HEK293 (cell line): Measurements from ENCODE around the gene C17orf107.
A peak's percentile ranks its signal among the peaks of the same experiment; 100 is the strongest.

ENCODE experiments used
- CTCF ChIA-PET: fragments of 350-600 bp; formaldehyde crosslinking; extraction: SDS; loops from one replicate; lab custom pipeline; 2021; ENCODE audit warnings: antibody characterized with exemption; lab: Yijun Ruan, JAX
- POLR2A ChIA-PET: fragments of 300-600 bp; formaldehyde crosslinking; extraction: SDS; loops from one replicate; lab custom pipeline; 2020; ENCODE audit warnings: antibody characterized with exemption, inconsistent platforms; lab: Yijun Ruan, JAX
- H3K27ac ChIP-seq: fragments of 200-500 bp; sonication (Bioruptor generic); 2 replicates; pipeline ENCODE4 v1.5.1; 2014; ENCODE audit warnings: low read depth, low read length, control low read depth, inconsistent platforms; ENCODE audit errors: extremely low read depth
- H3K36me3 ChIP-seq, 2 experiments: fragments of 200-500 bp in 1 of 2; sonication (Bioruptor generic) in 1 of 2; 1 replicate in 1 of 2; 2 replicates in 1 of 2; pipeline ENCODE4 v1.5.1; 2014 to 2017; ENCODE audit warnings: inconsistent platforms in 2 of 2, low read length in 2 of 2; ENCODE audit not compliant: control insufficient read depth in 2 of 2, insufficient read depth in 1 of 2
- H3K4me1 ChIP-seq: fragments of 200-500 bp; sonication (Bioruptor generic); 2 replicates; pipeline ENCODE4 v1.5.1; 2014; ENCODE audit warnings: mild to moderate bottlenecking, low read length, inconsistent platforms; ENCODE audit not compliant: control insufficient read depth, insufficient read depth
- H3K4me3 ChIP-seq: 2 replicates; pipeline ENCODE4 v1.5.1; 2011; ENCODE audit warnings: low read depth, mild to moderate bottlenecking, control low read depth, low read length, moderate library complexity
- H3K9me3 ChIP-seq: fragments of 200-500 bp; sonication (Bioruptor generic); 2 replicates; pipeline ENCODE4 v1.5.1; 2014; ENCODE audit warnings: low read depth, low read length, inconsistent platforms; ENCODE audit not compliant: control insufficient read depth, insufficient read depth
- EGR2 ChIP-seq: fragments of 450-650 bp; formaldehyde crosslinking; IDR thresholded peaks from 2 replicates; pipeline ENCODE4 v1.5.1; 2016; ENCODE audit warnings: low read depth, missing biosample characterization, missing genetic modification characterization
- GLIS2 ChIP-seq: fragments of 450-650 bp; formaldehyde crosslinking; IDR thresholded peaks from 2 replicates; pipeline ENCODE4 v1.5.1; 2016; ENCODE audit warnings: missing biosample characterization, missing genetic modification characterization
- HOXD13 ChIP-seq: sonication (generic); formaldehyde crosslinking; IDR thresholded peaks from 2 replicates; pipeline ENCODE4 v1.8.0; 2022; ENCODE audit warnings: missing genetic modification reagents, borderline replicate concordance
- KLF1 ChIP-seq: fragments of 450-650 bp; formaldehyde crosslinking; IDR thresholded peaks from 2 replicates; pipeline ENCODE4 v1.5.1; 2016; ENCODE audit warnings: missing biosample characterization, missing genetic modification characterization
- KLF10 ChIP-seq: fragments of 450-650 bp; IDR thresholded peaks from 2 replicates; pipeline ENCODE4 v1.5.1; 2018; ENCODE audit warnings: missing biosample characterization, mild to moderate bottlenecking, missing genetic modification characterization
- KLF8 ChIP-seq: fragments of 450-650 bp; formaldehyde crosslinking; IDR thresholded peaks from 2 replicates; pipeline ENCODE4 v1.5.1; 2016; ENCODE audit warnings: missing biosample characterization, missing genetic modification characterization
- KLF9 ChIP-seq: fragments of 450-650 bp; formaldehyde crosslinking; IDR thresholded peaks from 2 replicates; pipeline ENCODE4 v1.5.1; 2016; ENCODE audit warnings: missing biosample characterization, missing genetic modification characterization, low read depth
- SP7 ChIP-seq: fragments of 450-650 bp; formaldehyde crosslinking; IDR thresholded peaks from 2 replicates; pipeline ENCODE4 v1.5.1; 2016; ENCODE audit warnings: missing biosample characterization, missing genetic modification characterization
- ZEB2 ChIP-seq: fragments of 450-650 bp; formaldehyde crosslinking; IDR thresholded peaks from 2 replicates; pipeline ENCODE4 v1.5.1; 2016; ENCODE audit warnings: missing biosample characterization, missing genetic modification characterization
- ZNF302 ChIP-seq: fragments of 450-650 bp; formaldehyde crosslinking; IDR thresholded peaks from 2 replicates; pipeline ENCODE4 v1.5.1; 2016; ENCODE audit warnings: missing biosample characterization, missing genetic modification characterization, low read depth
- ZNF596 ChIP-seq: fragments of 450-650 bp; IDR thresholded peaks from 2 replicates; pipeline ENCODE4 v1.5.0; 2018; ENCODE audit warnings: missing biosample characterization, mild to moderate bottlenecking, missing genetic modification characterization, moderate library complexity
- ZNF624 ChIP-seq: fragments of 450-650 bp; formaldehyde crosslinking; IDR thresholded peaks from 2 replicates; pipeline ENCODE4 v1.5.1; 2017; ENCODE audit warnings: missing biosample characterization, missing genetic modification characterization
- ZNF629 ChIP-seq: fragments of 450-650 bp; formaldehyde crosslinking; IDR thresholded peaks from 2 replicates; pipeline ENCODE4 v1.5.1; 2017; ENCODE audit warnings: missing biosample characterization, missing genetic modification characterization
- ZNF654 ChIP-seq: fragments of 450-650 bp; formaldehyde crosslinking; IDR thresholded peaks from 2 replicates; pipeline ENCODE4 v1.5.1; 2016; ENCODE audit warnings: low read depth, missing biosample characterization, missing genetic modification characterization
- TF ChIP-seq, protein P1 (sequence below): fragments of 450-650 bp; formaldehyde crosslinking; IDR thresholded peaks from 2 replicates; pipeline ENCODE4 v1.5.1; 2016; ENCODE audit warnings: missing biosample characterization, missing genetic modification characterization
- TF ChIP-seq, protein P2 (sequence below): fragments of 450-650 bp; formaldehyde crosslinking; IDR thresholded peaks from 2 replicates; pipeline ENCODE4 v1.5.1; 2016; ENCODE audit warnings: missing biosample characterization, missing genetic modification characterization
- TF ChIP-seq, protein P3 (sequence below): fragments of 450-650 bp; formaldehyde crosslinking; IDR thresholded peaks from 2 replicates; pipeline ENCODE4 v1.5.1; 2016; ENCODE audit warnings: missing biosample characterization, missing genetic modification characterization
- TF ChIP-seq, protein P4 (sequence below): fragments of 450-650 bp; formaldehyde crosslinking; IDR thresholded peaks from 2 replicates; pipeline ENCODE4; 2016; ENCODE audit warnings: missing biosample characterization, missing genetic modification characterization
- TF ChIP-seq, protein P5 (sequence below): fragments of 450-650 bp; formaldehyde crosslinking; IDR thresholded peaks from 2 replicates; pipeline ENCODE4 v1.5.1; 2016; ENCODE audit warnings: missing biosample characterization, missing genetic modification characterization
- TF ChIP-seq, protein P6 (sequence below): fragments of 450-650 bp; formaldehyde crosslinking; IDR thresholded peaks from 2 replicates; pipeline ENCODE4 v1.5.1; 2016; ENCODE audit warnings: missing biosample characterization, missing genetic modification characterization
- TF ChIP-seq, protein P7 (sequence below): fragments of 450-650 bp; formaldehyde crosslinking; IDR thresholded peaks from 2 replicates; pipeline ENCODE4 v1.5.1; 2016; ENCODE audit warnings: missing biosample characterization, missing genetic modification characterization
- TF ChIP-seq, protein P8 (sequence below): fragments of 450-650 bp; formaldehyde crosslinking; IDR thresholded peaks from 2 replicates; pipeline ENCODE4 v1.5.1; 2016; ENCODE audit warnings: missing biosample characterization, missing genetic modification characterization

Gene C17orf107

DNA sequence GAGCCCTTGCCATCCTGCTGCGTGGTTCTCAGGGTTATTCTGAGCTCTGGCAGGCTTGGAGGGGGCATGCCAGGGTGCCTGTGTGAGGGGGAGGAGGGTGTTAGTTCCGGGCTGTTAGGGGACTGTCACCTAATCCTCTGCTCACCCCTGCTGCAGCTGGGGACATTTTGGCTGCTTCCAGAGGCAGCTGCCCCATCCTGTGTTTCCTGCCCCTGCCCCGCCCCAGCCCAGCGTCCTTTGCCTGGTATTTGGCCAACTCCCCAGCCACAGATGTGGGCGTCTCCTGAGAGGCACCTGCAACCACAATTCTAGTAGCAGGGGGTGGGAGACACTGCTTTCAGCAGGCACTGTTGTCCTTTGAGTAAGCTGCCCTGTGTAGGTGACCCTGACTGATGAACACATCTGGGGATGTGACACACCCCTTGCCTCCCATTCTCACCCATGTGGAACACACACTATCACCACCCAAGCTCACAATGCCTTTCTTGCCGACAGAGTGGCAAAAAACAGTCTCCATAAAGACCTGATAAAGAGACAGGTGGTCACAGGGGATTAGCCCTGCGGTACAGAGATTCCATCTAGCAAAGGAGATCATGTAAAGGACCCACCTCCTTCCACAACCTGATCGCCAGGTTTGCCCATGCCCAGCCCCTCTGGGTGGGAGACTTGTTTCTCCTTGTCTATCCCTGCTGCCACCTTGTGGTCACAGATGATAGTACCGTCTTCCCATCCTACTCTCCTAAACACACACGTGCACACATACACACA, 3.9 kb downstream of the C17orf107 start, which contains the start of gene CHRNE:
Gene CHRNE, minus strand, starts transcription at position 48 of the 768 bp plus-strand sequence. Its CDS starts 35 bp downstream, at position 13.
- H3K4me1 ChIP-seq: peaks cover 3% of the 10 kb centered on the region; the same call in 1 of the 2 replicates
- H3K36me3 ChIP-seq: peaks cover 0 to 20% of the 10 kb centered on the region in 2 experiments; a peak in 1 of 3 replicates
- no peak within 1 kb of the TSS for H3K27ac ChIP-seq
- CTCF ChIA-PET: interaction anchor here (0.5 to 1.9 kb wide), 28 partner anchors 9 to 828 kb away, joined by 3 to 8 read pairs (median 4); partner anchors contain the start of genes MED11, RNF167 and SLC25A11
- POLR2A ChIA-PET: interaction anchor here (0.8 to 2.0 kb wide), 3 partner anchors 37 to 113 kb away, joined by 3 to 4 read pairs (median 3); partner anchors contain the start of genes PLD2, RNF167 and SLC25A11
- no peaks in the 10 kb centered on the region for H3K9me3 ChIP-seq
- no peak within 1 kb of the TSS for H3K4me3 ChIP-seq
- TF ChIP-seq, protein P1, sequence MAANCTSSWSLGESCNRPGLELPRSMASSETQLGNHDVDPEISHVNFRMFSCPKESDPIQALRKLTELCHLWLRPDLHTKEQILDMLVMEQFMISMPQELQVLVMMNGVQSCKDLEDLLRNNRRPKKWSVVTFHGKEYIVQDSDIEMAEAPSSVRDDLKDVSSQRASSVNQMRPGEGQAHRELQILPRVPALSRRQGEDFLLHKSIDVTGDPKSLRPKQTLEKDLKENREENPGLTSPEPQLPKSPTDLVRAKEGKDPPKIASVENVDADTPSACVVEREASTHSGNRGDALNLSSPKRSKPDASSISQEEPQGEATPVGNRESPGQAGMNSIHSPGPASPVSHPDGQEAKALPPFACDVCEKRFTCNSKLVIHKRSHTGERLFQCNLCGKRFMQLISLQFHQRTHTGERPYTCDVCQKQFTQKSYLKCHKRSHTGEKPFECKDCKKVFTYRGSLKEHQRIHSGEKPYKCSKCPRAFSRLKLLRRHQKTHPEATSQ: no peak
- TF ChIP-seq, protein P2, sequence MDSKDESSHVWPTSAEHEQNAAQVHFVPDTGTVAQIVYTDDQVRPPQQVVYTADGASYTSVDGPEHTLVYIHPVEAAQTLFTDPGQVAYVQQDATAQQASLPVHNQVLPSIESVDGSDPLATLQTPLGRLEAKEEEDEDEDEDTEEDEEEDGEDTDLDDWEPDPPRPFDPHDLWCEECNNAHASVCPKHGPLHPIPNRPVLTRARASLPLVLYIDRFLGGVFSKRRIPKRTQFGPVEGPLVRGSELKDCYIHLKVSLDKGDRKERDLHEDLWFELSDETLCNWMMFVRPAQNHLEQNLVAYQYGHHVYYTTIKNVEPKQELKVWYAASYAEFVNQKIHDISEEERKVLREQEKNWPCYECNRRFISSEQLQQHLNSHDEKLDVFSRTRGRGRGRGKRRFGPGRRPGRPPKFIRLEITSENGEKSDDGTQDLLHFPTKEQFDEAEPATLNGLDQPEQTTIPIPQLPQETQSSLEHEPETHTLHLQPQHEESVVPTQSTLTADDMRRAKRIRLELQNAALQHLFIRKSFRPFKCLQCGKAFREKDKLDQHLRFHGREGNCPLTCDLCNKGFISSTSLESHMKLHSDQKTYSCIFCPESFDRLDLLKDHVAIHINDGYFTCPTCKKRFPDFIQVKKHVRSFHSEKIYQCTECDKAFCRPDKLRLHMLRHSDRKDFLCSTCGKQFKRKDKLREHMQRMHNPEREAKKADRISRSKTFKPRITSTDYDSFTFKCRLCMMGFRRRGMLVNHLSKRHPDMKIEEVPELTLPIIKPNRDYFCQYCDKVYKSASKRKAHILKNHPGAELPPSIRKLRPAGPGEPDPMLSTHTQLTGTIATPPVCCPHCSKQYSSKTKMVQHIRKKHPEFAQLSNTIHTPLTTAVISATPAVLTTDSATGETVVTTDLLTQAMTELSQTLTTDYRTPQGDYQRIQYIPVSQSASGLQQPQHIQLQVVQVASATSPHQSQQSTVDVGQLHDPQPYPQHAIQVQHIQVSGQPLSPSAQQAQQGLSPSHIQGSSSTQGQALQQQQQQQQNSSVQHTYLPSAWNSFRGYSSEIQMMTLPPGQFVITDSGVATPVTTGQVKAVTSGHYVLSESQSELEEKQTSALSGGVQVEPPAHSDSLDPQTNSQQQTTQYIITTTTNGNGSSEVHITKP (tag by site-specific recombination): peak; percentile 54
- TF ChIP-seq KLF1 (tag by site-specific recombination) (peak; percentile 90), KLF8 (tag by site-specific recombination) (peak; percentile 51; the same call in 1 of the 2 replicates), ZNF596 (no peak), ZNF629 (tag by site-specific recombination) (no peak), KLF9 (tag by site-specific recombination) (peak; percentile 72; the same call in 1 of the 2 replicates), ZNF624 (tag by site-specific recombination) (no peak), ZEB2 (tag by site-specific recombination) (peak; percentile 33; the same call in 1 of the 2 replicates), EGR2 (tag by site-specific recombination) (peak; percentile 67), HOXD13 (no peak), ZNF654 (peak; percentile 76), KLF10 (peak; percentile 52; the same call in 1 of the 2 replicates), SP7 (tag by site-specific recombination) (peak; percentile 45; the same call in 1 of the 2 replicates), GLIS2 (tag by site-specific recombination) (peak; percentile 40; the same call in 1 of the 2 replicates), ZNF302 (no peak)
- TF ChIP-seq, protein P3, sequence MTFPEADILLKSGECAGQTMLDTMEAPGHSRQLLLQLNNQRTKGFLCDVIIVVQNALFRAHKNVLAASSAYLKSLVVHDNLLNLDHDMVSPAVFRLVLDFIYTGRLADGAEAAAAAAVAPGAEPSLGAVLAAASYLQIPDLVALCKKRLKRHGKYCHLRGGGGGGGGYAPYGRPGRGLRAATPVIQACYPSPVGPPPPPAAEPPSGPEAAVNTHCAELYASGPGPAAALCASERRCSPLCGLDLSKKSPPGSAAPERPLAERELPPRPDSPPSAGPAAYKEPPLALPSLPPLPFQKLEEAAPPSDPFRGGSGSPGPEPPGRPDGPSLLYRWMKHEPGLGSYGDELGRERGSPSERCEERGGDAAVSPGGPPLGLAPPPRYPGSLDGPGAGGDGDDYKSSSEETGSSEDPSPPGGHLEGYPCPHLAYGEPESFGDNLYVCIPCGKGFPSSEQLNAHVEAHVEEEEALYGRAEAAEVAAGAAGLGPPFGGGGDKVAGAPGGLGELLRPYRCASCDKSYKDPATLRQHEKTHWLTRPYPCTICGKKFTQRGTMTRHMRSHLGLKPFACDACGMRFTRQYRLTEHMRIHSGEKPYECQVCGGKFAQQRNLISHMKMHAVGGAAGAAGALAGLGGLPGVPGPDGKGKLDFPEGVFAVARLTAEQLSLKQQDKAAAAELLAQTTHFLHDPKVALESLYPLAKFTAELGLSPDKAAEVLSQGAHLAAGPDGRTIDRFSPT (tag by site-specific recombination): 0 out of 2 replicates have a peak, but pooled peaks have one; percentile 46
- TF ChIP-seq, protein P4, sequence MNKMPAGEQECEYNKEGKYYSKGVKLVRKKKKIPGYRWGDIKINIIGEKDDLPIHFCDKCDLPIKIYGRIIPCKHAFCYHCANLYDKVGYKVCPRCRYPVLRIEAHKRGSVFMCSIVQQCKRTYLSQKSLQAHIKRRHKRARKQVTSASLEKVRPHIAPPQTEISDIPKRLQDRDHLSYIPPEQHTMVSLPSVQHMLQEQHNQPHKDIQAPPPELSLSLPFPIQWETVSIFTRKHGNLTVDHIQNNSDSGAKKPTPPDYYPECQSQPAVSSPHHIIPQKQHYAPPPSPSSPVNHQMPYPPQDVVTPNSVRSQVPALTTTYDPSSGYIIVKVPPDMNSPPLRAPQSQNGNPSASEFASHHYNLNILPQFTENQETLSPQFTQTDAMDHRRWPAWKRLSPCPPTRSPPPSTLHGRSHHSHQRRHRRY: no peak
- TF ChIP-seq, protein P5, sequence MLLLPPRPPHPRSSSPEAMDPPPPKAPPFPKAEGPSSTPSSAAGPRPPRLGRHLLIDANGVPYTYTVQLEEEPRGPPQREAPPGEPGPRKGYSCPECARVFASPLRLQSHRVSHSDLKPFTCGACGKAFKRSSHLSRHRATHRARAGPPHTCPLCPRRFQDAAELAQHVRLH (tag by site-specific recombination): no peak
- TF ChIP-seq, protein P6, sequence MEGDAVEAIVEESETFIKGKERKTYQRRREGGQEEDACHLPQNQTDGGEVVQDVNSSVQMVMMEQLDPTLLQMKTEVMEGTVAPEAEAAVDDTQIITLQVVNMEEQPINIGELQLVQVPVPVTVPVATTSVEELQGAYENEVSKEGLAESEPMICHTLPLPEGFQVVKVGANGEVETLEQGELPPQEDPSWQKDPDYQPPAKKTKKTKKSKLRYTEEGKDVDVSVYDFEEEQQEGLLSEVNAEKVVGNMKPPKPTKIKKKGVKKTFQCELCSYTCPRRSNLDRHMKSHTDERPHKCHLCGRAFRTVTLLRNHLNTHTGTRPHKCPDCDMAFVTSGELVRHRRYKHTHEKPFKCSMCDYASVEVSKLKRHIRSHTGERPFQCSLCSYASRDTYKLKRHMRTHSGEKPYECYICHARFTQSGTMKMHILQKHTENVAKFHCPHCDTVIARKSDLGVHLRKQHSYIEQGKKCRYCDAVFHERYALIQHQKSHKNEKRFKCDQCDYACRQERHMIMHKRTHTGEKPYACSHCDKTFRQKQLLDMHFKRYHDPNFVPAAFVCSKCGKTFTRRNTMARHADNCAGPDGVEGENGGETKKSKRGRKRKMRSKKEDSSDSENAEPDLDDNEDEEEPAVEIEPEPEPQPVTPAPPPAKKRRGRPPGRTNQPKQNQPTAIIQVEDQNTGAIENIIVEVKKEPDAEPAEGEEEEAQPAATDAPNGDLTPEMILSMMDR (tag by site-specific recombination): peak; percentile 81
- TF ChIP-seq, protein P7, sequence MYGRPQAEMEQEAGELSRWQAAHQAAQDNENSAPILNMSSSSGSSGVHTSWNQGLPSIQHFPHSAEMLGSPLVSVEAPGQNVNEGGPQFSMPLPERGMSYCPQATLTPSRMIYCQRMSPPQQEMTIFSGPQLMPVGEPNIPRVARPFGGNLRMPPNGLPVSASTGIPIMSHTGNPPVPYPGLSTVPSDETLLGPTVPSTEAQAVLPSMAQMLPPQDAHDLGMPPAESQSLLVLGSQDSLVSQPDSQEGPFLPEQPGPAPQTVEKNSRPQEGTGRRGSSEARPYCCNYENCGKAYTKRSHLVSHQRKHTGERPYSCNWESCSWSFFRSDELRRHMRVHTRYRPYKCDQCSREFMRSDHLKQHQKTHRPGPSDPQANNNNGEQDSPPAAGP: 0 out of 2 replicates have a peak, but pooled peaks have one; percentile 24
- TF ChIP-seq, protein P8, sequence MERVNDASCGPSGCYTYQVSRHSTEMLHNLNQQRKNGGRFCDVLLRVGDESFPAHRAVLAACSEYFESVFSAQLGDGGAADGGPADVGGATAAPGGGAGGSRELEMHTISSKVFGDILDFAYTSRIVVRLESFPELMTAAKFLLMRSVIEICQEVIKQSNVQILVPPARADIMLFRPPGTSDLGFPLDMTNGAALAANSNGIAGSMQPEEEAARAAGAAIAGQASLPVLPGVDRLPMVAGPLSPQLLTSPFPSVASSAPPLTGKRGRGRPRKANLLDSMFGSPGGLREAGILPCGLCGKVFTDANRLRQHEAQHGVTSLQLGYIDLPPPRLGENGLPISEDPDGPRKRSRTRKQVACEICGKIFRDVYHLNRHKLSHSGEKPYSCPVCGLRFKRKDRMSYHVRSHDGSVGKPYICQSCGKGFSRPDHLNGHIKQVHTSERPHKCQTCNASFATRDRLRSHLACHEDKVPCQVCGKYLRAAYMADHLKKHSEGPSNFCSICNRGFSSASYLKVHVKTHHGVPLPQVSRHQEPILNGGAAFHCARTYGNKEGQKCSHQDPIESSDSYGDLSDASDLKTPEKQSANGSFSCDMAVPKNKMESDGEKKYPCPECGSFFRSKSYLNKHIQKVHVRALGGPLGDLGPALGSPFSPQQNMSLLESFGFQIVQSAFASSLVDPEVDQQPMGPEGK (tag by site-specific recombination): peak; percentile 11; the same call in 1 of the 2 replicates
